ENCODE data around the gene DNAJB7. TPM values are rescaled to one million over a fixed set of nuclear protein-coding genes. Genes with fewer than 3 reads are reported as not detected.
A peak's percentile ranks its signal among the peaks of the same experiment; 100 is the strongest.

Gene DNAJB7
- polyA plus RNA-seq, 1 donor (not counting 4 experiments of a cell fraction or from before 2014, with no cell fraction given): not detected

GRCh38 chr22:40889116-40889515 lies 27.2 kb upstream of the DNAJB7 start:
- DNase-seq (ENCODE audit: low read depth, low spot score) (no peak), FAIRE-seq (peak; percentile 74)
- Histone ChIP-seq H3K4me3 (ENCODE audit: control insufficient read depth in 2 of 3, extremely low read depth in 1 of 3, insufficient read depth in 2 of 3, low read depth in 1 of 3, low read length in 3 of 3) (no peak overlapping the region), H3K4me2 (ENCODE audit: control insufficient read depth, extremely low read depth, insufficient read depth, low read depth, low read length) (peak overlapping the region; percentile 0), H3K27ac (ENCODE audit: control insufficient read depth, insufficient read depth, low read length) (peak overlapping the region; percentile 46), H3K9me1 (ENCODE audit: control insufficient read depth, extremely low read depth, insufficient read depth, low read length) (no peaks in the 10 kb centered on the region), H3K9me3 (ENCODE audit: control insufficient read depth, low read depth, low read length) (no peaks in the 10 kb centered on the region), H3K36me3 (ENCODE audit: control insufficient read depth in 2 of 2, extremely low read depth in 1 of 2, insufficient read depth in 2 of 2, low read length in 2 of 2) (peaks cover 4 to 5% of the 10 kb centered on the region in 2 experiments), H4K20me1 (ENCODE audit: control insufficient read depth, extremely low read depth, insufficient read depth, low read length) (no peaks in the 10 kb centered on the region), H3K9ac (ENCODE audit: control insufficient read depth, extremely low read depth, insufficient read depth, low read length) (no peak overlapping the region), H3K79me2 (ENCODE audit: control insufficient read depth, insufficient read depth, low read length) (no peaks in the 10 kb centered on the region), H3K27me3 (ENCODE audit: control insufficient read depth, extremely low read depth, insufficient read depth, low read length) (no peaks in the 10 kb centered on the region), H2AFZ (ENCODE audit: control insufficient read depth, low read length) (peak overlapping the region; percentile 14), H3K4me1 (ENCODE audit: control insufficient read depth, extremely low read depth, insufficient read depth, low read length) (peaks cover 12% of the 10 kb centered on the region)
- TF ChIP-seq EZH2 (IDR thresholded peaks at IDR 0.05; ENCODE audit: low read length): no peak
- dilution Hi-C loops (cut with MboI; ENCODE audit: extremely low pct_ligation_motif_present, low sequenced_read_pairs): no loop called here

GRCh38 chr22:40878922-40879321 lies 17.0 kb upstream of the DNAJB7 start:
- H3K36me3 ChIP-seq (ENCODE audit: control insufficient read depth in 2 of 2, extremely low read depth in 1 of 2, insufficient read depth in 2 of 2, low read length in 2 of 2): peaks cover 6 to 16% of the 10 kb centered on the region in 2 experiments
- no peaks in the 10 kb centered on the region for H4K20me1 ChIP-seq (ENCODE audit: control insufficient read depth, extremely low read depth, insufficient read depth, low read length)
- no peaks in the 10 kb centered on the region for H3K9me3 ChIP-seq (ENCODE audit: control insufficient read depth, low read depth, low read length)
- H3K9ac ChIP-seq (ENCODE audit: control insufficient read depth, extremely low read depth, insufficient read depth, low read length): no peak overlapping the region
- no peaks in the 10 kb centered on the region for H3K4me1 ChIP-seq (ENCODE audit: control insufficient read depth, extremely low read depth, insufficient read depth, low read length)
- H3K79me2 ChIP-seq (ENCODE audit: control insufficient read depth, insufficient read depth, low read length): no peaks in the 10 kb centered on the region
- H3K9me1 ChIP-seq (ENCODE audit: control insufficient read depth, extremely low read depth, insufficient read depth, low read length): no peaks in the 10 kb centered on the region
- no peak overlapping the region for H3K4me2 ChIP-seq (ENCODE audit: control insufficient read depth, extremely low read depth, insufficient read depth, low read depth, low read length)
- FAIRE-seq (no peak), DNase-seq (ENCODE audit: low read depth, low spot score) (no peak)
- no peak overlapping the region for H3K27ac ChIP-seq (ENCODE audit: control insufficient read depth, insufficient read depth, low read length)
- H2AFZ ChIP-seq (ENCODE audit: control insufficient read depth, low read length): no peak overlapping the region
- H3K27me3 ChIP-seq (ENCODE audit: control insufficient read depth, extremely low read depth, insufficient read depth, low read length): no peaks in the 10 kb centered on the region
- TF ChIP-seq EZH2 (IDR thresholded peaks at IDR 0.05; ENCODE audit: low read length): no peak
- TF ChIP-seq CTCF (optimal IDR thresholded peaks at IDR 0.05 in 1 of 3, IDR thresholded peaks at IDR 0.05 in 1 of 3, conservative IDR thresholded peaks at IDR 0.05 in 1 of 3; ENCODE audit: extremely low read depth in 1 of 3, insufficient read depth in 2 of 3, low read length in 3 of 3): no peak
- H3K4me3 ChIP-seq (ENCODE audit: control insufficient read depth in 2 of 3, extremely low read depth in 1 of 3, insufficient read depth in 2 of 3, low read depth in 1 of 3, low read length in 3 of 3): no peak overlapping the region
- dilution Hi-C loops (cut with MboI; ENCODE audit: extremely low pct_ligation_motif_present, low sequenced_read_pairs): no loop called here

- TF ChIP-seq EZH2 (IDR thresholded peaks at IDR 0.05; ENCODE audit: low read length) (no peak), CTCF (optimal IDR thresholded peaks at IDR 0.05 in 1 of 3, IDR thresholded peaks at IDR 0.05 in 1 of 3, conservative IDR thresholded peaks at IDR 0.05 in 1 of 3; ENCODE audit: extremely low read depth in 1 of 3, insufficient read depth in 2 of 3, low read length in 3 of 3) (no peak)
- peaks cover 5 to 13% of the 10 kb centered on the region in 2 experiments for H3K36me3 ChIP-seq (ENCODE audit: control insufficient read depth in 2 of 2, extremely low read depth in 1 of 2, insufficient read depth in 2 of 2, low read length in 2 of 2)
- H3K9me3 ChIP-seq (ENCODE audit: control insufficient read depth, low read depth, low read length): no peaks in the 10 kb centered on the region
- H3K4me1 ChIP-seq (ENCODE audit: control insufficient read depth, extremely low read depth, insufficient read depth, low read length): no peaks in the 10 kb centered on the region
- no peak overlapping the region for H3K4me3 ChIP-seq (ENCODE audit: control insufficient read depth in 2 of 3, extremely low read depth in 1 of 3, insufficient read depth in 2 of 3, low read depth in 1 of 3, low read length in 3 of 3)
- no peak overlapping the region for H3K27ac ChIP-seq (ENCODE audit: control insufficient read depth, insufficient read depth, low read length)
- no peak overlapping the region for H2AFZ ChIP-seq (ENCODE audit: control insufficient read depth, low read length)
- no peak overlapping the region for H3K4me2 ChIP-seq (ENCODE audit: control insufficient read depth, extremely low read depth, insufficient read depth, low read depth, low read length)
- no peak for DNase-seq (ENCODE audit: low read depth, low spot score)
- no peaks in the 10 kb centered on the region for H3K9me1 ChIP-seq (ENCODE audit: control insufficient read depth, extremely low read depth, insufficient read depth, low read length)
- H3K27me3 ChIP-seq (ENCODE audit: control insufficient read depth, extremely low read depth, insufficient read depth, low read length): no peaks in the 10 kb centered on the region
- no peak overlapping the region for H3K9ac ChIP-seq (ENCODE audit: control insufficient read depth, extremely low read depth, insufficient read depth, low read length)
- no peaks in the 10 kb centered on the region for H4K20me1 ChIP-seq (ENCODE audit: control insufficient read depth, extremely low read depth, insufficient read depth, low read length)
- dilution Hi-C loops (cut with MboI; ENCODE audit: extremely low pct_ligation_motif_present, low sequenced_read_pairs): no loop called here
- no peak for FAIRE-seq
- no peaks in the 10 kb centered on the region for H3K79me2 ChIP-seq (ENCODE audit: control insufficient read depth, insufficient read depth, low read length)
Observed at GRCh38 chr22:40877488-40877887, 15.6 kb upstream of the DNAJB7 start.
